GM03348 (cell line): ENCODE measurements around the gene SPG7.
"Not testable (repeated sequence)": the region's sequence is repeated elsewhere in the genome, so short reads cannot be mapped to it uniquely, and the experiment has no call there.

Source experiments
- DNase-seq: peaks from one replicate; pipeline ENCODE4 v3.0.0; 2012; ENCODE audit warnings: low spot score

Gene SPG7

GRCh38 chr16:89564476-89565255, 56.5 kb downstream of the SPG7 start:
- DNase-seq: no peak

- no peak for DNase-seq
Observed at GRCh38 chr16:89565256-89565505, 57.0 kb downstream of the SPG7 start.

DNA sequence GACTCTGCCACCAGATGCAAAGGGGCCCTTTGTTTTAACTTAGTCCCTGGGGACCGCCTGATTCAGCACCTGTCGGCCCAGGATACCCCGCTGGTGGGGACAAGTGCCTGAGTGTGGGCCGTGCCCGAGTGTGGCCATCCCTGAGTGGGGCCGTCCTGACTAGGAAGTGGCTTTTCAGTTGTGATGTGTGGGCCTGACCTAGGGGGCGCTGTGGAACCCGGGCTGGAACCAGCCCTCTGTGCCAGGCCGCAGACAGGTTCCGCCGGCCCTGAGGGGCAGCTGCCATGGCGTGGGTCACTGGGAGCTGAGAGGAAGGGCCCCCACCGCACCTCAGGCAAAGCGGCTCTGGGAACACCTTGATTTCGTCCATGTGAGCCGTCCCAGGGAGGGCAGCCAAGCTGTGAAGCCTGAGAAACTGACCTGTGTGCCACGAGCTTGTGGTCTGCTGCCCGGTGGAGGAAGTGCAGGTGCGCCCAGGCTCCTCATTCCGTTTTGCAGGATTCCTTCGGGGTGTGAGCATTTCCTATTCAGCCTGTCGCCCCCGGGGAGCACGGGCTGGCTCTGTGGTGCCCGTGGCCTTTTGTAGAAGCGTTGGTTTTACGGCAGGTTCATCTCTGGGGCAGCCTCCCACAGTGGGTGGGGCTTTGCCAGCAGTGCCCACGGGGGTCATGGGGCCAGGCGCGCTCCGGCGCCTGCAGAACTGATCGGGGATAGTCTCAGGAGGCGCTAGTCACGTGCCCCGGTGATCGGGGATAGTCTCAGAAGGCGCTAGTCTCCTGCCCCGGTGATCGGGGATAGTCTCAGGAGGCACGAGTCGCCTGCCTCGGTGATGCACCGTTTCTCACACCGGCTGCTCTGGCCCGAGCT, 57.5 kb downstream of the SPG7 start:
- DNase-seq: peak; percentile 72

GRCh38 chr16:89567656-89568594, 59.7 kb downstream of the SPG7 start:
- no peak for DNase-seq

DNA sequence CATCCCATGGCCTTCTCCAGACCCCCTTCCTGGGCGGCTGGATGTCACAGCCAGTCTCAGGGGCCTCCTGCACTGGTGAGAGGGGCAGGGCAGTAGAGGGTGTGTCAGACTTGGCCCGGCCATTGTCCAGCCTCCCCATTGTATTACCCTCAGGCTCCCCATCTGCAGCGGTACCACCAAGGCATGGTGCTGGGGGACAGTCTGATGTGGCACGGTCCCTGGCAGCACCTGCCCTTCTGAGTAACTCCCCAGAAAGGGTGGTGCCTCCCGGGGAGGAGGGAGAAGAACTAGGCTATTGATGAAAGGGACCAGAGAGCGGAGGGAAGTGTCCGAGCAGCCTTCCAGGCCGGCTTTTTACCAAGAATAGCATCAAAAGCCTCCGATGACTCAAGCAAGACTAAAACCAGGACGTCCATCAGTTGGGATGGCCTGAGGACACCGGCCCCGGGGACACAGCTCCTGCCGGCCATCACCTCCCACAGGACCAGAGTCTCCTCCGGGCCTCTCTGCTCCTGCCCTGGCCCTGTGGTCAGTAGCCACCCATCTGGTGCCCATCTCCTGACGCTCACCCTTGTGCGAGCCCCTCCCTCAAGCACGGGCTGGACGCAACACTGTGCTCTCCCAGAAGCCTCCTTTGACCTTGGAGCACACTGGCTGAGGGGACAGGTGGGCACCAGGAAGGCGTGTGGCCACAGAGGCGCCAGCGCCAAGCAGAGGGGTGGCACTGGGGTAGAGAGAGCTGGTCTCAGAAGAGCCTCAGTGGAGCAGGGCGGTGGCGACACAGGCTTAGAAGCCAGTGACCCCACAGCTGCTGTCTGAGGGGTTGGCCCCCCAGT, 61.5 kb downstream of the SPG7 start:
- DNase-seq: no peak

DNA sequence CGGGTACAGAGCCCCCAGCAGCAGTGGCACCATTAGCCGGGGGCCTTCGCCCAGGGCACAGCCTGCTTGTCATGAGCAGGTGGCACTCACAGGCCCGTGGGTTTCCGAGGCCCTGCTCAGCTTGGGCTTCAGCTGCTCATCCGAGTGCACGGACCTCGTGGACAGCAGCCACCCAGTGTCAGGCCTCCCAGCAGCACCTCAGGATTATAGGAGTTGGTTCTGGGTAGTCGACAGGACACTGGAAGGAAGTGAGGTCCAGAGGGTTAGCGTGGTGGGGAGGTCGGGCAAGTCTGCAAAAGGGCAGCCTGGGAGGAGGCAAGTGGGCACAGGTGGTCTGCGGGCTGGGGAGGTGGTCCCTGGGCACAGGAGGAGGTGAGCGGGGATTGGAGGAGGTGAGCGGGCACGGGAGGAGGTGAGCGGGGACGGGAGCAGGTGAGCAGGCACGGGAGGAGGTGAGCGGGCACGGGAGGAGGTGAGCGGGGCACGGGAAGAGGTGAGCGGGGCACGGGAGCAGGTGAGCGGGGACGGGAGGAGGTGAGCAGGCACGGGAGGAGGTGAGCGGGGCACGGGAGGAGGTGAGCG, 62.2 kb downstream of the SPG7 start:
- DNase-seq: no peak

DNA sequence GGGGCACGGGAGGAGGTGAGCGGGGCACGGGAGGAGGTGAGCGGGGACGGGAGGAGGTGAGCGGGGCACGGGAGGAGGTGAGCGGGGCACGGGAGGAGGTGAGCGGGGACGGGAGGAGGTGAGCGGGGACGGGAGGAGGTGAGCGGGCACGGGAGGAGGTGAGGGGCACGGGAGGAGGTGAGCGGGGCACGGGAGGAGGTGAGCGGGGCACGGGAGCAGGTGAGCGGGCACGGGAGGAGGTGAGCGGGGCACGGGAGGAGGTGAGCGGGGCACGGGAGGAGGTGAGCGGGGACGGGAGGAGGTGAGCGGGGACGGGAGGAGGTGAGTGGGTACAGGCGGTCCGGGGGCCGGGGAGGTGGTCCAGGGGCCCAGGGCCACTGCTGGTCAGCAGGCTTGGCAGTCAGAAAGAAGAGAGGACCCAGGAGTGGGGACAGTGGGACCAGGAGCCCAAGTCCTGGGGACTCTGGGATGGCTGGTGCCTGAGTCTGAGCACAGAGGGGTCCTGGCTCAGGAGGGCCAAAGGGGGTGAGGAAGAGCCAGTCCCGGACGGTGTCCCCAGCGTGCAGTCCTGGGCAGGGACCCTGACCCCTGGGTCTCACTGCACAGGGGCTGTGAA, 62.9 kb downstream of the SPG7 start:
- DNase-seq: not testable (repeated sequence)

DNA sequence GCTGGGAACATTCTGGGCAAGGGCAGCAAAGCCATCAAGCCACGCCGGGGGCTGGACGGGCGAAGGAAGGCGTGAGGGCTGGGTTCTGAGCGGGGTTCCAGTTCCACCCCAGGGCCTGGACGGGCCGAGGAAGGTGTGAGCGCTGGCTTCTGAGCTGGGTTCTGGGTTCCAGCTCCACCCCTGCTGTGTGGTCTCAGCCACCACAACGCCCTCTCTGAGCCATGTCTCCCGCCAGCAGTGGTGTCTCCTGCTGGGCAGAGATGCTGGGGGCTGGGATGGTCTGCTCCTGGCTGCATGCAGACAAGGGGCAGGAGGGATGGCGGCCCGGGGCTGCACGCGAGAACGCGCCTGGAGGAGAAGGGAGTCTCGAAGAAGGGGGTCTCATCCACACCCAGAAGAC, 63.4 kb downstream of the SPG7 start:
- no peak for DNase-seq

DNA sequence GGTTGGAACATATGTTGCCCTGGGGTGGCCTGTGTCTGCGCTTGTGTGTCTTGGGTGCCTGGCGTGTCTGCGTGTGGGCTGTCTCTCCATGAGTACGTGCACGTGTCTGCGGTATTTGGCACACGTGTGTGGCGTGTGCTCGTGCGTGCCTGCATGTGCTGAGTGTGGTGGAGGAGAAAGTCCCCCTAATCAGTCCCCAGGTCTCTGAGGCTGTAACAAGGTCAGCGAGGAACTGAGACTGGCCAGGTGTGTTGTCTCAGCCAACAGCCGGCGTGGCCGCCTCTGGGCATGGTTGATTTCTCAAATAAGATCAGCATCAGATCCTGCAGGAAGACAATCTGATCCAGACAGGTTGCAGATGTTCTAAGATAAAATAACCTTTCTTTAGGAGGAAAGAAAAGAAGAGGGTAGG, 63.9 kb downstream of the SPG7 start:
- DNase-seq: no peak

- no peak for DNase-seq
Observed at GRCh38 chr16:89572485-89573205, 64.4 kb downstream of the SPG7 start.

GRCh38 chr16:89573826-89574680, 65.8 kb downstream of the SPG7 start:
- DNase-seq: no peak

GRCh38 chr16:89574681-89575246, 66.6 kb downstream of the SPG7 start:
- peak; percentile 96 for DNase-seq

- peak; percentile 74 for DNase-seq
Observed at GRCh38 chr16:89575247-89576152, 67.3 kb downstream of the SPG7 start, which contains the start of gene CPNE7. TSS of gene CPNE7 (plus strand) at chr16:89575758. CDS start at chr16:89575898, 140 bp downstream.

DNA sequence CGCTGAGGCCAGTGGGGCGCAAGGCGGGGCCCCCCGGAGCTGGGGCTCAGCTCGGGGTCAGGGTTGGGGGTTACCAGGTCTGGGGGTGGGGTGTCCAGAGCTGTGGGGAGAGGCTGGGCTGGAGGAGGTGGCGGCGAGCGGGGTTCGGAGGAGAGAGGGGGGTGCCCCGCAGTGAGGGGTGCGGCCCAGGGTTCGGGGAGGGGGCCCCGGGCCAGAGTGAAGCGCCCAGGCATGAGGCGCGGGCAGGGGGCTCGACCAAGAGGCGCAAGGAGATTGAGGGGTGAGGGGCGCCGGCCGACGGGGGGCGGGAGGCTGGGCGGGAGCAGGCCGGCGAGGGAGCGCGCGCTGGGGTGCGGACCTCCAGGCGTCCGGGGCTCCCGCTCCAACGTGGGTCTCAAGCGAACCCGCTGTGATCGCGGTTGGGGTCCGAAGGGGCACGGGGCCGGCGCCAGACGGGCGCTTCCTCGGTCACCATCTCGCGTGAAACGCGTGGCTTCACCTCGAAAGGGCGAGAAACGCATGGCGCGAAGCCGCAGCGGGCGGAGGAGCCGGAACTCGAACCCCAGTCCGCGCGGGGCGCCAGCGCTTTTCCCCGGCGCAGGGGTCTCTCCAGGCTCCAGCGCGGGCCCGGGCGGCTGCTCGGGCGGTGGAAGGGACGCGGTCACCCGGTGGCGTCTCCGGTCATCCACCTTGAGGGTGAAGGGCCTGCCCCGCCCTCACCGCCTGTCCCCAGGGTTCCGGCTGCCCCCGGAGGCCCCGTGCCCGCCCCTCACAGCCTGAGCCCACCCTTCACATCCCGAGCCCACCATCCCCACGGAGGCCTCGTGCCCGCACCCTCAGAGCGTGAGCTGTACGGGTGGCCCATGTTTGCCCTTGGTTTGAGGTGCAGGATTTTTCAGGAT, 68.2 kb downstream of the SPG7 start:
- DNase-seq: no peak

DNA sequence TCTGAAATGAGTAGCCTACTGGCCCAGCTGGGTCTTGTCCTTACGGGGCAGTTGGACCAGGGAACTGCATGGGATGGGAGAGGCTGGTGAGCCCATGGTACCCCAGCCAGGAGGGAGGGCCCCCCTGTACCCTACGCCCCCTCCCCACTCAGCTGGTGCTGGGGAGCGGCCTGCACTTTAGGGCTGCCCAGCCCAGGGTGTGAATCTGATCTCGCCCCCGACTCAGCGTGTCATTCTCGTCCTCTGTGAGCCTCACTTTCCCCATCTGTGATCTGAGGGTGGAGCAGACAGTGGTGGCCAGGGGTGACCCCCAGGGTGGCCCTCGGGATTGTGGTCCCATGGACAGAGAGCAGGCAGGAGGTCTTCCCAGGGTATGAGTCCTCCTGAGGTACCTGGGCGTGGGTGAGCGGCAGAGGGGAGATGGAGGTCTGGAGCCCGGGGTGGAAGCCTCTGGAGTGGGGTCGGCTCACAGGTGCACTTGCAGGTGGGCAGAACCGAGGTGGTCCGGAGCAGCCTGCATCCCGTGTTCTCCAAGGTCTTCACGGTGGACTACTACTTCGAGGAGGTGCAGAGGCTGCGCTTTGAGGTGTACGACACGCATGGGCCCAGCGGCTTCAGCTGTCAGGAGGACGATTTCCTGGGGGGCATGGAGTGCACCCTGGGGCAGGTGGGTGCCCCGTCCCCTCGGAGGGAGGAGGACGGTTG, 69.0 kb downstream of the SPG7 start:
- no peak for DNase-seq

GRCh38 chr16:89579351-89579750, 71.1 kb downstream of the SPG7 start:
- DNase-seq: no peak
